A673 (cell line): ENCODE results near the gene LARGE1. TPM values are rescaled to one million over a fixed set of nuclear protein-coding genes. Genes with fewer than 3 reads are reported as not detected.

Experiments used
- BruUV-seq: library from RNA; stranded (reverse); fragments of 400-500 nt; replicated peaks from 2 replicates; lab custom pipeline; 2021; lab: Mats Ljungman, UMichigan
- CTCF ChIA-PET: fragments of 300-600 bp; sonication (Branson Sonifier 250); formaldehyde crosslinking; loops from one replicate; lab custom pipeline; 2022; ENCODE audit warnings: antibody characterized with exemption; lab: Charles Lee
- POLR2A ChIA-PET: fragments of 300-600 bp; sonication (Branson Sonifier 250); formaldehyde crosslinking; loops from one replicate; lab custom pipeline; 2022; ENCODE audit warnings: antibody characterized with exemption; ENCODE audit not compliant: low non-redundant PET; lab: Charles Lee
- DNase-seq: peaks from one replicate; pipeline ENCODE4 v3.0.0-alpha.2; 2015; ENCODE audit warnings: low spot score
- H3K27ac ChIP-seq: fragments of 200-600 bp; sonication (generic); 2 replicates; pipeline ENCODE4 v1.5.1; 2016; ENCODE audit warnings: mixed run types, low read depth, mild to moderate bottlenecking, mixed read lengths, antibody characterized with exemption, low read length; ENCODE audit not compliant: poor library complexity, severe bottlenecking
- H3K27me3 ChIP-seq: fragments of 200-600 bp; sonication (generic); replicated peaks from 2 replicates; pipeline ENCODE4 v1.6.1; 2017; ENCODE audit warnings: mixed run types, low read depth, mild to moderate bottlenecking, mixed read lengths, antibody characterized with exemption, low read length; ENCODE audit not compliant: insufficient read depth, poor library complexity
- H3K36me3 ChIP-seq: fragments of 200-600 bp; sonication (generic); 2 replicates; pipeline ENCODE4 v1.6.1; 2016; ENCODE audit warnings: mixed run types, mild to moderate bottlenecking, mixed read lengths, antibody characterized with exemption, low read length; ENCODE audit not compliant: insufficient read depth, poor library complexity, severe bottlenecking
- H3K4me1 ChIP-seq: fragments of 200-600 bp; sonication (generic); 2 replicates; pipeline ENCODE4 v1.6.1; 2017; ENCODE audit warnings: mixed run types, mild to moderate bottlenecking, mixed read lengths, antibody characterized with exemption, low read length; ENCODE audit not compliant: insufficient read depth, poor library complexity, severe bottlenecking
- H3K4me3 ChIP-seq: fragments of 200-600 bp; sonication (generic); 2 replicates; pipeline ENCODE4 v1.5.1; 2016; ENCODE audit warnings: low read depth, mixed run types, mild to moderate bottlenecking, mixed read lengths, low read length; ENCODE audit not compliant: poor library complexity, severe bottlenecking
- H3K9me3 ChIP-seq: fragments of 200-600 bp; sonication (generic); 2 replicates; pipeline ENCODE4 v1.6.1; 2016; ENCODE audit warnings: mixed run types, low read depth, mild to moderate bottlenecking, mixed read lengths, antibody characterized with exemption, low read length; ENCODE audit not compliant: poor library complexity, severe bottlenecking
- CTCF ChIP-seq: fragments of 300-800, 200-600 bp; sonication (generic); conservative IDR thresholded peaks from 2 replicates; pipeline ENCODE4 v1.5.1; 2017; ENCODE audit warnings: low read depth, mild to moderate bottlenecking, antibody characterized with exemption, low read length, moderate library complexity, mixed read lengths
- EZH2 ChIP-seq: fragments of 200-600 bp; sonication (generic); IDR thresholded peaks from 2 replicates; pipeline ENCODE4 v1.6.1; 2017; ENCODE audit warnings: borderline replicate concordance, low read depth, mild to moderate bottlenecking, mixed read lengths, antibody characterized with exemption, low read length; ENCODE audit not compliant: poor library complexity, severe bottlenecking
- intact Hi-C: fragments of 100-400 bp; cut with micrococcal nuclease; formaldehyde crosslinking; loops from one replicate; pipeline ENCODE4 v1.10.0; 2022; ENCODE audit not compliant: unreplicated experiment
- total RNA-seq: library from RNA; stranded (reverse); gene quantifications from 2 replicates; pipeline ENCODE4 v1.2.3, GENCODE V29; 2021

The LARGE1 gene
- total RNA-seq, 1 experiment from 2014 or later, result not detected

- ChIA-PET POLR2A (no interaction called here), CTCF (no interaction called here)
- intact Hi-C loops, result no loop called here
- TF ChIP-seq EZH2 (no peak), CTCF (no peak)
- no TSS peak for BruUV-seq
- DNase-seq, result no peak
- Histone ChIP-seq H3K36me3 (no peaks in the 10 kb centered on the region), H3K4me3 (no peak overlapping the region), H3K27me3 (no peaks in the 10 kb centered on the region), H3K27ac (no peak overlapping the region), H3K4me1 (no peaks in the 10 kb centered on the region), H3K9me3 (peaks cover 15% of the 10 kb centered on the region)
Observed at GRCh38 chr22:33871935-33872334, 48.3 kb downstream of the LARGE1 start.

- TF ChIP-seq CTCF (no peak), EZH2 (no peak)
- DNase-seq, result no peak
- Histone ChIP-seq H3K36me3 (no peaks in the 10 kb centered on the region), H3K9me3 (peaks cover 15% of the 10 kb centered on the region), H3K4me1 (no peaks in the 10 kb centered on the region), H3K4me3 (no peak overlapping the region), H3K27ac (no peak overlapping the region), H3K27me3 (no peaks in the 10 kb centered on the region)
- intact Hi-C loops, result no loop called here
- CTCF ChIA-PET, result no interaction called here
- POLR2A ChIA-PET, result no interaction called here
- no TSS peak for BruUV-seq
Observed at GRCh38 chr22:33869946-33870345, 50.3 kb downstream of the LARGE1 start.

GRCh38 chr22:33867971-33868370 lies 52.3 kb downstream of the LARGE1 start:
- Histone ChIP-seq H3K36me3 (no peaks in the 10 kb centered on the region), H3K9me3 (peaks cover 23% of the 10 kb centered on the region)
- CTCF ChIA-PET, result no interaction called here

More at GRCh38 chr22:33867971-33868370, 52.3 kb downstream of the LARGE1 start:
- TF ChIP-seq CTCF (no peak), EZH2 (no peak)
- no peak for DNase-seq
- POLR2A ChIA-PET, result no interaction called here
- no peak overlapping the region for H3K4me3 ChIP-seq
- no peaks in the 10 kb centered on the region for H3K4me1 ChIP-seq
- no TSS peak for BruUV-seq
- intact Hi-C loops, result no loop called here
- no peaks in the 10 kb centered on the region for H3K27me3 ChIP-seq
- no peak overlapping the region for H3K27ac ChIP-seq
